Duodenal mucosa (tissue), 2 donors: ENCODE data around the gene LRRTM4.

Source experiments
- H3K27ac ChIP-seq: one replicate; pipeline ENCODE4 v1.7.0; 2013; ENCODE audit warnings: low read depth, low read length
- H3K27me3 ChIP-seq, 2 donors: one replicate each; pipeline ENCODE4 v1.7.0; 2013; ENCODE audit warnings: low read length in 2 of 2, control low read depth in 1 of 2; ENCODE audit not compliant: insufficient read depth in 2 of 2, control insufficient read depth in 1 of 2
- H3K36me3 ChIP-seq, 2 donors: one replicate each; pipeline ENCODE4 v1.7.0; 2013; ENCODE audit warnings: low read length in 2 of 2, control low read depth in 1 of 2; ENCODE audit not compliant: insufficient read depth in 2 of 2, control insufficient read depth in 1 of 2
- H3K4me1 ChIP-seq, 2 donors: one replicate each; pipeline ENCODE4 v1.7.0; 2013; ENCODE audit warnings: low read length in 2 of 2, control low read depth in 1 of 2; ENCODE audit not compliant: insufficient read depth in 2 of 2, control insufficient read depth in 1 of 2
- H3K4me3 ChIP-seq, 2 donors: one replicate each; pipeline ENCODE4 v1.7.0; 2013; ENCODE audit warnings: low read length in 2 of 2, low read depth in 1 of 2
- H3K9ac ChIP-seq, 2 donors: one replicate each; pipeline ENCODE4 v1.7.0; 2013; ENCODE audit warnings: low read length in 2 of 2, low read depth in 1 of 2
- H3K9me3 ChIP-seq, 2 donors: one replicate each; pipeline ENCODE4 v1.7.0; 2013; ENCODE audit warnings: low read length in 2 of 2, control low read depth in 1 of 2; ENCODE audit not compliant: control insufficient read depth in 1 of 2

The LRRTM4 gene

GRCh38 chr2:77336013-77336412, 186.2 kb downstream of the LRRTM4 start:
- no peaks in the 10 kb centered on the region for H3K27me3 ChIP-seq

GRCh38 chr2:77328134-77328931, 193.8 kb downstream of the LRRTM4 start:
- H3K36me3 ChIP-seq: no peaks in the 10 kb centered on the region
- peaks cover 0 to 2% of the 10 kb centered on the region in 2 donors for H3K9me3 ChIP-seq
- H3K9ac ChIP-seq: no peak overlapping the region
- no peak overlapping the region for H3K4me3 ChIP-seq
- H3K27me3 ChIP-seq: no peaks in the 10 kb centered on the region
- no peak overlapping the region for H3K27ac ChIP-seq
- H3K4me1 ChIP-seq: no peaks in the 10 kb centered on the region

More at GRCh38 chr2:77336013-77336412, 186.2 kb downstream of the LRRTM4 start:
- no peak overlapping the region for H3K27ac ChIP-seq
- H3K4me1 ChIP-seq: no peaks in the 10 kb centered on the region
- no peak overlapping the region for H3K4me3 ChIP-seq
- peaks cover 2 to 10% of the 10 kb centered on the region in 2 donors for H3K9me3 ChIP-seq
- H3K36me3 ChIP-seq: no peaks in the 10 kb centered on the region
- H3K9ac ChIP-seq: no peak overlapping the region

GRCh38 chr2:77325395-77325794, 196.8 kb downstream of the LRRTM4 start:
- no peaks in the 10 kb centered on the region for H3K36me3 ChIP-seq
- H3K9ac ChIP-seq: no peak overlapping the region
- no peak overlapping the region for H3K4me3 ChIP-seq
- H3K27ac ChIP-seq: no peak overlapping the region
- no peaks in the 10 kb centered on the region for H3K27me3 ChIP-seq
- H3K4me1 ChIP-seq: no peaks in the 10 kb centered on the region
- no peaks in the 10 kb centered on the region for H3K9me3 ChIP-seq

GRCh38 chr2:77322431-77322830, 199.7 kb downstream of the LRRTM4 start:
- Histone ChIP-seq H3K27ac (no peak overlapping the region), H3K4me1 (no peaks in the 10 kb centered on the region)

GRCh38 chr2:77314721-77315120, 207.5 kb downstream of the LRRTM4 start:
- Histone ChIP-seq H3K9me3 (peaks cover 0 to 4% of the 10 kb centered on the region in 2 donors), H3K4me1 (no peaks in the 10 kb centered on the region), H3K27ac (no peak overlapping the region), H3K9ac (no peak overlapping the region), H3K36me3 (no peaks in the 10 kb centered on the region), H3K27me3 (no peaks in the 10 kb centered on the region), H3K4me3 (no peak overlapping the region)

More at GRCh38 chr2:77322431-77322830, 199.7 kb downstream of the LRRTM4 start:
- peaks cover 0 to 4% of the 10 kb centered on the region in 2 donors for H3K9me3 ChIP-seq
- H3K4me3 ChIP-seq: no peak overlapping the region
- H3K27me3 ChIP-seq: no peaks in the 10 kb centered on the region
- no peaks in the 10 kb centered on the region for H3K36me3 ChIP-seq
- no peak overlapping the region for H3K9ac ChIP-seq

- Histone ChIP-seq H3K9me3 (no peaks in the 10 kb centered on the region), H3K27ac (no peak overlapping the region), H3K36me3 (no peaks in the 10 kb centered on the region), H3K4me3 (no peak overlapping the region), H3K4me1 (no peaks in the 10 kb centered on the region), H3K27me3 (no peaks in the 10 kb centered on the region), H3K9ac (no peak overlapping the region)
Measured at GRCh38 chr2:77310416-77310815, 211.8 kb downstream of the LRRTM4 start.

GRCh38 chr2:77309725-77310124, 212.5 kb downstream of the LRRTM4 start:
- no peaks in the 10 kb centered on the region for H3K9me3 ChIP-seq
- no peaks in the 10 kb centered on the region for H3K27me3 ChIP-seq
- no peak overlapping the region for H3K27ac ChIP-seq
- H3K4me1 ChIP-seq: no peaks in the 10 kb centered on the region
- no peak overlapping the region for H3K4me3 ChIP-seq
- H3K9ac ChIP-seq: no peak overlapping the region
- no peaks in the 10 kb centered on the region for H3K36me3 ChIP-seq

- no peaks in the 10 kb centered on the region for H3K27me3 ChIP-seq
- H3K9ac ChIP-seq: no peak overlapping the region
- no peaks in the 10 kb centered on the region for H3K9me3 ChIP-seq
- H3K27ac ChIP-seq: no peak overlapping the region
- no peaks in the 10 kb centered on the region for H3K4me1 ChIP-seq
- no peak overlapping the region for H3K4me3 ChIP-seq
- no peaks in the 10 kb centered on the region for H3K36me3 ChIP-seq
Measured at GRCh38 chr2:77301441-77301840, 220.7 kb downstream of the LRRTM4 start.

- Histone ChIP-seq H3K27ac (no peak overlapping the region), H3K36me3 (no peaks in the 10 kb centered on the region), H3K9ac (no peak overlapping the region), H3K4me1 (no peaks in the 10 kb centered on the region), H3K27me3 (no peaks in the 10 kb centered on the region), H3K9me3 (no peaks in the 10 kb centered on the region), H3K4me3 (no peak overlapping the region)
Measured at GRCh38 chr2:77296791-77297190, 225.4 kb downstream of the LRRTM4 start.

- Histone ChIP-seq H3K4me3 (no peak overlapping the region), H3K27ac (no peak overlapping the region), H3K9ac (no peak overlapping the region), H3K36me3 (no peaks in the 10 kb centered on the region), H3K9me3 (no peaks in the 10 kb centered on the region), H3K27me3 (no peaks in the 10 kb centered on the region), H3K4me1 (no peaks in the 10 kb centered on the region)
Measured at GRCh38 chr2:77294474-77294873, 227.7 kb downstream of the LRRTM4 start.
